Endothelial cell of umbilical vein (primary cell): ENCODE data around the gene ZDHHC11.
"Not testable (repeated sequence)": the region's sequence is repeated elsewhere in the genome, so short reads cannot be mapped to it uniquely, and the experiment has no call there.

ENCODE experiments used
- EZH2 ChIP-seq: IDR thresholded peaks from 2 replicates; pipeline ENCODE4 v1.6.1; 2012; ENCODE audit warnings: borderline replicate concordance, low read depth, mild to moderate bottlenecking, moderate library complexity, low read length, inconsistent platforms; ENCODE audit not compliant: severe bottlenecking
- POLR2A ChIP-seq: IDR thresholded peaks from 2 replicates; pipeline ENCODE4 v1.6.1; 2012; ENCODE audit warnings: low read depth, mild to moderate bottlenecking, control low read depth, low read length
- TF ChIP-seq, protein P1 (sequence below), 2 donors: IDR thresholded peaks; 1 replicate in 1 of 2; 2 replicates in 1 of 2; pipeline ENCODE4 v1.5.1; 2011; ENCODE audit warnings: low read length in 2 of 2, mild to moderate bottlenecking in 2 of 2, moderate library complexity in 2 of 2, control low read depth in 1 of 2, inconsistent platforms in 1 of 2, low read depth in 1 of 2; ENCODE audit not compliant: insufficient read depth in 1 of 2; ENCODE audit errors: extremely low read depth in 1 of 2
- TF ChIP-seq, protein P2 (sequence below): IDR thresholded peaks from 2 replicates; pipeline ENCODE4 v1.6.1; 2011; ENCODE audit not compliant: insufficient read depth, insufficient read length

DNA sequence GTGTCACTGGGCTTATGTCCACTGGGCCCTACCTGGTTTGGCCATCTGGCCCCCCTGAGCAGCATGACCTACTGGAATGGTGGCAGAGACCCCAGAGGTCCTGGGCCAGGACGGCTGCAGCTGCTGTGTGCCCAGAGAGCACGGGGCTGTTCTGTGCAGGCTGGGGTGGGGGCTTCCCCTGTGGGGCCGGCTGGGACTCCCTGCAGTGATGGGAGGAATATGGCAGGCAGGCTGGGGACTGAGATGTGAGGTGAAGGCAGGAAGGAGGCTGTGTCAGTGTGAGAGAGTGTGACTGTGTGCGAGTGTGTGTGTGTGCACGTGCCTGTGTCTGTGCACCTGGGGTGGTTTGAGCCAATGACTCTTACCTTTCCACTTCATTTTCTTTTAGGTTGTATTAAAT, 37.2 kb downstream of the ZDHHC11 start:
- not testable (repeated sequence) for TF ChIP-seq EZH2, POLR2A
- TF ChIP-seq, protein P1, sequence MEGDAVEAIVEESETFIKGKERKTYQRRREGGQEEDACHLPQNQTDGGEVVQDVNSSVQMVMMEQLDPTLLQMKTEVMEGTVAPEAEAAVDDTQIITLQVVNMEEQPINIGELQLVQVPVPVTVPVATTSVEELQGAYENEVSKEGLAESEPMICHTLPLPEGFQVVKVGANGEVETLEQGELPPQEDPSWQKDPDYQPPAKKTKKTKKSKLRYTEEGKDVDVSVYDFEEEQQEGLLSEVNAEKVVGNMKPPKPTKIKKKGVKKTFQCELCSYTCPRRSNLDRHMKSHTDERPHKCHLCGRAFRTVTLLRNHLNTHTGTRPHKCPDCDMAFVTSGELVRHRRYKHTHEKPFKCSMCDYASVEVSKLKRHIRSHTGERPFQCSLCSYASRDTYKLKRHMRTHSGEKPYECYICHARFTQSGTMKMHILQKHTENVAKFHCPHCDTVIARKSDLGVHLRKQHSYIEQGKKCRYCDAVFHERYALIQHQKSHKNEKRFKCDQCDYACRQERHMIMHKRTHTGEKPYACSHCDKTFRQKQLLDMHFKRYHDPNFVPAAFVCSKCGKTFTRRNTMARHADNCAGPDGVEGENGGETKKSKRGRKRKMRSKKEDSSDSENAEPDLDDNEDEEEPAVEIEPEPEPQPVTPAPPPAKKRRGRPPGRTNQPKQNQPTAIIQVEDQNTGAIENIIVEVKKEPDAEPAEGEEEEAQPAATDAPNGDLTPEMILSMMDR (IDR thresholded peaks at IDR 0.05; ENCODE audit: extremely low read depth in 1 of 2, insufficient read depth in 1 of 2, low read depth in 1 of 2, low read length in 2 of 2), result not testable (repeated sequence)
- TF ChIP-seq, protein P2, sequence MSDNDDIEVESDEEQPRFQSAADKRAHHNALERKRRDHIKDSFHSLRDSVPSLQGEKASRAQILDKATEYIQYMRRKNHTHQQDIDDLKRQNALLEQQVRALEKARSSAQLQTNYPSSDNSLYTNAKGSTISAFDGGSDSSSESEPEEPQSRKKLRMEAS, result not testable (repeated sequence)
